Stimulated activated CD8-positive, alpha-beta memory T cell treated with anti-CD3 and anti-CD28 coated beads, Interleukin-4, amount 100 ng/mL, for 1 hour (primary cell): ENCODE measurements around the gene MINDY3.

Source experiments
- DNase-seq, 2 donors: peaks; one replicate each; pipeline ENCODE4 v3.0.0-alpha.2; 2020; ENCODE audit warnings: low read depth in 2 of 2, low spot score in 1 of 2

Gene MINDY3

GRCh38 chr10:15808204-15808797 lies 52.0 kb downstream of the MINDY3 start:
- no peak for DNase-seq

- no peak for DNase-seq
Observed at GRCh38 chr10:15805395-15806058, 54.8 kb downstream of the MINDY3 start.

GRCh38 chr10:15804109-15804508 lies 56.2 kb downstream of the MINDY3 start:
- DNase-seq: no peak

- DNase-seq: no peak
Observed at GRCh38 chr10:15802375-15802949, 57.8 kb downstream of the MINDY3 start.

- no peak for DNase-seq
Observed at GRCh38 chr10:15801641-15802040, 58.7 kb downstream of the MINDY3 start.

- DNase-seq: no peak
Observed at GRCh38 chr10:15801147-15801546, 59.2 kb downstream of the MINDY3 start.

- DNase-seq: no peak
Observed at GRCh38 chr10:15797346-15797745, 63.0 kb downstream of the MINDY3 start.

- no peak for DNase-seq
Observed at GRCh38 chr10:15796762-15797161, 63.5 kb downstream of the MINDY3 start.

- no peak for DNase-seq
Observed at GRCh38 chr10:15796098-15796759, 64.1 kb downstream of the MINDY3 start.

- DNase-seq: no peak
Observed at GRCh38 chr10:15795036-15795792, 65.1 kb downstream of the MINDY3 start.

GRCh38 chr10:15794569-15794968 lies 65.7 kb downstream of the MINDY3 start:
- no peak for DNase-seq

GRCh38 chr10:15793664-15794063 lies 66.6 kb downstream of the MINDY3 start:
- no peak for DNase-seq

GRCh38 chr10:15792777-15793176 lies 67.5 kb downstream of the MINDY3 start:
- DNase-seq: no peak

GRCh38 chr10:15791816-15792524 lies 68.3 kb downstream of the MINDY3 start:
- no peak for DNase-seq

GRCh38 chr10:15789793-15790525 lies 70.3 kb downstream of the MINDY3 start:
- DNase-seq: no peak

GRCh38 chr10:15787426-15787825 lies 72.9 kb downstream of the MINDY3 start:
- no peak for DNase-seq

- no peak for DNase-seq
Observed at GRCh38 chr10:15784662-15785300, 75.5 kb downstream of the MINDY3 start.

- no peak for DNase-seq
Observed at GRCh38 chr10:15783941-15784636, 76.2 kb downstream of the MINDY3 start.

- DNase-seq: no peak
Observed at GRCh38 chr10:15782851-15783250, 77.5 kb downstream of the MINDY3 start.
